Measurements from ENCODE around the gene ZBTB7C. TPM values are rescaled to one million over a fixed set of nuclear protein-coding genes. Genes with fewer than 3 reads are reported as not detected.

The ZBTB7C gene
- total and polyA plus RNA-seq, 9 of the 15 experiments (the other 6 are each of a cell fraction or from before 2014, with no cell fraction given), result not detected

GRCh38 chr18:48179001-48179400 is 230.2 kb downstream of the ZBTB7C start:
- H3K79me2 ChIP-seq (ENCODE audit: control insufficient read depth, insufficient read depth, low read length), result no peaks in the 10 kb centered on the region
- DNase-seq (ENCODE audit: extremely low read depth in 1 of 4, low spot score in 3 of 4) (no peak), ATAC-seq (no peak), FAIRE-seq (no peak)
- POLR2A ChIA-PET, result no interaction called here
- peaks cover 0 to 6% of the 10 kb centered on the region in 2 experiments; a peak in 1 of 5 replicates for H3K27me3 ChIP-seq (ENCODE audit: control insufficient read depth in 2 of 2, insufficient read depth in 2 of 2, low read length in 2 of 2)
- no peak overlapping the region for H3K4me3 ChIP-seq
- H3K9me1 ChIP-seq (ENCODE audit: control insufficient read depth, insufficient read depth, low read length), result no peaks in the 10 kb centered on the region
- in situ Hi-C loops (cut with MboI), result no loop called here
- no peaks in the 10 kb centered on the region for H3K4me1 ChIP-seq (replicated peaks in 1 of 2; ENCODE audit: control insufficient read depth in 2 of 2, insufficient read depth in 2 of 2, low read length in 2 of 2)
- no peak overlapping the region for H3K27ac ChIP-seq (ENCODE audit: extremely low read depth, low read depth, low read length)
- no peak overlapping the region for H3K4me2 ChIP-seq (ENCODE audit: insufficient read depth, low read length)
- peak; percentile 47 to 79; a peak in 3 of 4 replicates for TF ChIP-seq FOXA3 (CRISPR knock-in tag; conservative IDR thresholded peaks at IDR 0.05 in 1 of 2, IDR thresholded peaks at IDR 0.05 in 1 of 2)
- TF ChIP-seq ZNF408 (CRISPR knock-in tag; IDR thresholded peaks at IDR 0.05; ENCODE audit: low read depth), result no peak
- no TSS peak for BruUV-seq (replicated peaks)
- H3K9ac ChIP-seq (ENCODE audit: insufficient read depth in 1 of 2, low read depth in 2 of 2, low read length in 2 of 2), result no peak overlapping the region
- CTCF ChIA-PET (ENCODE audit: low intra/inter-chr PET ratio), result no interaction called here
- H3K36me3 ChIP-seq (ENCODE audit: control insufficient read depth, insufficient read depth, low read length), result no peaks in the 10 kb centered on the region
- WGBS (ENCODE audit: insufficient coverage, low coverage, missing lambda C conversion rate), result 0% methylated on average over 3 of the region's 3 CpGs
- intact Hi-C loops (cut with micrococcal nuclease), result no loop called here
- 0 out of 2 replicates have a peak, but pooled peaks cover 5% of the 10 kb centered on the region for H4K20me1 ChIP-seq (replicated peaks; ENCODE audit: control insufficient read depth, insufficient read depth, low read length)
- H3K9me3 ChIP-seq (replicated peaks; ENCODE audit: control insufficient read depth, insufficient read depth, low read depth, low read length), result no peaks in the 10 kb centered on the region
- H2AFZ ChIP-seq (ENCODE audit: low read depth, low read length), result no peak overlapping the region

- H3K9ac ChIP-seq (ENCODE audit: insufficient read depth in 1 of 2, low read depth in 2 of 2, low read length in 2 of 2), result no peak overlapping the region
- 0% methylated on average over 2 of the region's 4 CpGs for WGBS (ENCODE audit: insufficient coverage, low coverage, missing lambda C conversion rate)
- H3K27me3 ChIP-seq (ENCODE audit: control insufficient read depth in 2 of 2, insufficient read depth in 2 of 2, low read length in 2 of 2), result peaks cover 0 to 10% of the 10 kb centered on the region in 2 experiments; a peak in 2 of 5 replicates
- no TSS peak for BruUV-seq (replicated peaks)
- ChIA-PET CTCF (ENCODE audit: low intra/inter-chr PET ratio) (no interaction called here), POLR2A (no interaction called here)
- no peak for FAIRE-seq
- H4K20me1 ChIP-seq (replicated peaks; ENCODE audit: control insufficient read depth, insufficient read depth, low read length), result 0 out of 2 replicates have a peak, but pooled peaks cover 5% of the 10 kb centered on the region
- no peaks in the 10 kb centered on the region for H3K9me3 ChIP-seq (replicated peaks; ENCODE audit: control insufficient read depth, insufficient read depth, low read depth, low read length)
- no peak overlapping the region for H3K27ac ChIP-seq (ENCODE audit: extremely low read depth, low read depth, low read length)
- H3K79me2 ChIP-seq (ENCODE audit: control insufficient read depth, insufficient read depth, low read length), result no peaks in the 10 kb centered on the region
- no peaks in the 10 kb centered on the region for H3K4me1 ChIP-seq (replicated peaks in 1 of 2; ENCODE audit: control insufficient read depth in 2 of 2, insufficient read depth in 2 of 2, low read length in 2 of 2)
- H2AFZ ChIP-seq (ENCODE audit: low read depth, low read length), result no peak overlapping the region
- H3K4me3 ChIP-seq, result no peak overlapping the region
- no peak for DNase-seq (ENCODE audit: extremely low read depth in 1 of 4, low spot score in 3 of 4)
- no peak for ATAC-seq
- H3K4me2 ChIP-seq (ENCODE audit: insufficient read depth, low read length), result no peak overlapping the region
- no peaks in the 10 kb centered on the region for H3K36me3 ChIP-seq (ENCODE audit: control insufficient read depth, insufficient read depth, low read length)
- no peaks in the 10 kb centered on the region for H3K9me1 ChIP-seq (ENCODE audit: control insufficient read depth, insufficient read depth, low read length)
- in situ Hi-C loops (cut with MboI) (no loop called here), intact Hi-C loops (cut with micrococcal nuclease) (no loop called here)
- TF ChIP-seq BRCA1 (IDR thresholded peaks at IDR 0.05), result no peak
- TF ChIP-seq BRCA1 (CRISPR knock-in tag; IDR thresholded peaks at IDR 0.05), result no peak
- TF ChIP-seq RBM17 (IDR thresholded peaks at IDR 0.05; ENCODE audit: borderline replicate concordance, low read depth, low read length), result no peak
- TF ChIP-seq SIN3A (IDR thresholded peaks at IDR 0.05; ENCODE audit: borderline replicate concordance in 2 of 2, control insufficient read depth in 1 of 2, low read depth in 2 of 2, low read length in 2 of 2), result no peak
Measured at GRCh38 chr18:48176909-48177308, 232.3 kb downstream of the ZBTB7C start.

All from K562 (cell line).